Measurements from ENCODE around the gene NUDT3. TPM values are rescaled to one million over a fixed set of nuclear protein-coding genes. Genes with fewer than 3 reads are reported as not detected.

Gene NUDT3
- total RNA-seq, 4 donors from 2014 or later, result 40.0 to 71.9 (median 50.6) TPM

GRCh38 chr6:34425132-34425497 is 32.6 kb upstream of the NUDT3 start:
- Histone ChIP-seq H3K4me3 (peak overlapping the region; percentile 80 to 96 (median 94)), H3K27ac (peak overlapping the region; percentile 91 to 93 (median 92)), H3K27me3 (no peaks in the 10 kb centered on the region), H3K4me1 (peaks cover 11 to 14% of the 10 kb centered on the region in 2 donors), H3K9me3 (no peaks in the 10 kb centered on the region), H3K36me3 (peaks cover 3 to 49% of the 10 kb centered on the region in 2 donors)
- DNase-seq (no peak), ATAC-seq (peak in 1 of 2 donors; percentile 4)
- in situ Hi-C loops (cut with MboI; ENCODE audit: low sequenced_read_pairs in 4 of 4) (no loop called here), intact Hi-C loops (cut with DNase I; ENCODE audit: low total_unique reads) (no loop called here)
- TF ChIP-seq POLR2A (IDR thresholded peaks at IDR 0.05), result no peak
- TF ChIP-seq, protein P1, sequence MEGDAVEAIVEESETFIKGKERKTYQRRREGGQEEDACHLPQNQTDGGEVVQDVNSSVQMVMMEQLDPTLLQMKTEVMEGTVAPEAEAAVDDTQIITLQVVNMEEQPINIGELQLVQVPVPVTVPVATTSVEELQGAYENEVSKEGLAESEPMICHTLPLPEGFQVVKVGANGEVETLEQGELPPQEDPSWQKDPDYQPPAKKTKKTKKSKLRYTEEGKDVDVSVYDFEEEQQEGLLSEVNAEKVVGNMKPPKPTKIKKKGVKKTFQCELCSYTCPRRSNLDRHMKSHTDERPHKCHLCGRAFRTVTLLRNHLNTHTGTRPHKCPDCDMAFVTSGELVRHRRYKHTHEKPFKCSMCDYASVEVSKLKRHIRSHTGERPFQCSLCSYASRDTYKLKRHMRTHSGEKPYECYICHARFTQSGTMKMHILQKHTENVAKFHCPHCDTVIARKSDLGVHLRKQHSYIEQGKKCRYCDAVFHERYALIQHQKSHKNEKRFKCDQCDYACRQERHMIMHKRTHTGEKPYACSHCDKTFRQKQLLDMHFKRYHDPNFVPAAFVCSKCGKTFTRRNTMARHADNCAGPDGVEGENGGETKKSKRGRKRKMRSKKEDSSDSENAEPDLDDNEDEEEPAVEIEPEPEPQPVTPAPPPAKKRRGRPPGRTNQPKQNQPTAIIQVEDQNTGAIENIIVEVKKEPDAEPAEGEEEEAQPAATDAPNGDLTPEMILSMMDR (IDR thresholded peaks at IDR 0.05 in 4 of 5, conservative IDR thresholded peaks at IDR 0.05 in 1 of 5), result no peak

GRCh38 chr6:34424200-34425131 is 32.0 kb upstream of the NUDT3 start:
- Histone ChIP-seq H3K4me1 (peaks cover 11 to 14% of the 10 kb centered on the region in 2 donors), H3K4me3 (peak overlapping the region; percentile 80 to 96 (median 94)), H3K36me3 (peaks cover 3 to 56% of the 10 kb centered on the region in 2 donors), H3K27me3 (no peaks in the 10 kb centered on the region), H3K9me3 (no peaks in the 10 kb centered on the region), H3K27ac (peak overlapping the region; percentile 91 to 93 (median 92))
- in situ Hi-C loops (cut with MboI; ENCODE audit: low sequenced_read_pairs in 4 of 4), result no loop called here
- intact Hi-C loops (cut with DNase I; ENCODE audit: low total_unique reads), result no loop called here
- DNase-seq (no peak), ATAC-seq (no peak)
- no peak for TF ChIP-seq POLR2A (IDR thresholded peaks at IDR 0.05)
- TF ChIP-seq, protein P1 (IDR thresholded peaks at IDR 0.05 in 4 of 5, conservative IDR thresholded peaks at IDR 0.05 in 1 of 5), result no peak

- in situ Hi-C loops (cut with MboI; ENCODE audit: low sequenced_read_pairs in 4 of 4), result no loop called here
- Histone ChIP-seq H3K27me3 (no peaks in the 10 kb centered on the region), H3K4me1 (peaks cover 11 to 14% of the 10 kb centered on the region in 2 donors), H3K27ac (peak overlapping the region in 1 of 4 donors; percentile 15), H3K9me3 (no peaks in the 10 kb centered on the region), H3K36me3 (peaks cover 3 to 68% of the 10 kb centered on the region in 2 donors), H3K4me3 (no peak overlapping the region)
- intact Hi-C loops (cut with DNase I; ENCODE audit: low total_unique reads), result no loop called here
- DNase-seq (no peak), ATAC-seq (no peak)
- no peak for TF ChIP-seq POLR2A (IDR thresholded peaks at IDR 0.05)
- TF ChIP-seq, protein P1 (IDR thresholded peaks at IDR 0.05 in 4 of 5, conservative IDR thresholded peaks at IDR 0.05 in 1 of 5), result no peak
Measured at GRCh38 chr6:34423254-34423653, 30.8 kb upstream of the NUDT3 start.

- Histone ChIP-seq H3K4me3 (no peak overlapping the region), H3K27ac (no peak overlapping the region), H3K9me3 (no peaks in the 10 kb centered on the region), H3K27me3 (no peaks in the 10 kb centered on the region), H3K36me3 (peaks cover 0 to 66% of the 10 kb centered on the region in 2 donors), H3K4me1 (peaks cover 7 to 10% of the 10 kb centered on the region in 2 donors)
- ATAC-seq (no peak), DNase-seq (no peak)
- intact Hi-C loops (cut with DNase I; ENCODE audit: low total_unique reads), result no loop called here
- in situ Hi-C loops (cut with MboI; ENCODE audit: low sequenced_read_pairs in 4 of 4), result loop anchor here in 3 of 4 donors (5.0 to 10.0 kb wide), 3 partner anchors 166 to 226 kb away; no protein-coding TSS in a partner anchor
- TF ChIP-seq, protein P1 (IDR thresholded peaks at IDR 0.05 in 4 of 5, conservative IDR thresholded peaks at IDR 0.05 in 1 of 5), result no peak
- no peak for TF ChIP-seq POLR2A (IDR thresholded peaks at IDR 0.05)
Measured at GRCh38 chr6:34418367-34418766, 25.9 kb upstream of the NUDT3 start.

All from gastrocnemius medialis (tissue), 4 donors.